LNCAP (cell line): ENCODE measurements around the gene XAGE1B.
"Not testable (repeated sequence)": the region's sequence is repeated elsewhere in the genome, so short reads cannot be mapped to it uniquely, and the experiment has no call there.

ENCODE experiments used
- CTCF ChIP-seq: fragments of 450-650 bp; IDR thresholded peaks from 2 replicates; pipeline ENCODE4 v1.5.1; 2017; ENCODE audit warnings: mild to moderate bottlenecking

The XAGE1B gene

GRCh38 chrX:52516987-52517325, at the start of gene XAGE1B:
Gene XAGE1B, minus strand, starts transcription at chrX:52517063. Its CDS starts 1,536 bp downstream, at chrX:52515527.
- not testable (repeated sequence) for TF ChIP-seq CTCF

GRCh38 chrX:52563105-52563504, 46.2 kb upstream of the XAGE1B start:
- no peak for TF ChIP-seq CTCF

- TF ChIP-seq CTCF: no peak
Measured at GRCh38 chrX:52558140-52558539, 41.3 kb upstream of the XAGE1B start.

GRCh38 chrX:52556741-52557140, 39.9 kb upstream of the XAGE1B start:
- TF ChIP-seq CTCF: no peak

GRCh38 chrX:52553995-52554642, 37.3 kb upstream of the XAGE1B start:
- TF ChIP-seq CTCF: no peak

GRCh38 chrX:52544147-52544840, 27.4 kb upstream of the XAGE1B start:
- TF ChIP-seq CTCF: no peak

- TF ChIP-seq CTCF: no peak
Measured at GRCh38 chrX:52542311-52542710, 25.4 kb upstream of the XAGE1B start.

GRCh38 chrX:52509916-52510315, 6.9 kb downstream of the XAGE1B start:
- no peak for TF ChIP-seq CTCF
